ENCODE results near the gene DDX42. TPM values are rescaled to one million over a fixed set of nuclear protein-coding genes. Genes with fewer than 3 reads are reported as not detected.

The DDX42 gene
- total and polyA plus RNA-seq, 9 of the 15 experiments (the other 6 are each of a cell fraction or from before 2014, with no cell fraction given) = 16.5 to 149 (median 87.6) TPM

GRCh38 chr17:63841350-63842172, 67.6 kb downstream of the DDX42 start (continued):
- TF ChIP-seq DLX4 (CRISPR knock-in tag; IDR thresholded peaks at IDR 0.05) = no peak
- no peak for TF ChIP-seq PTRF (tag; IDR thresholded peaks at IDR 0.05)
- no peak; the same call in 1 of the 2 replicates for TF ChIP-seq ZNF592 (IDR thresholded peaks at IDR 0.05)
- TF ChIP-seq BCLAF1 (IDR thresholded peaks at IDR 0.05; ENCODE audit: borderline replicate concordance in 1 of 2, control insufficient read depth in 1 of 2, low read depth in 2 of 2, low read length in 1 of 2) = no peak
- no peak for TF ChIP-seq SRSF9 (IDR thresholded peaks at IDR 0.05; ENCODE audit: borderline replicate concordance, low read depth, low read length)
- TF ChIP-seq ID3 (CRISPR knock-in tag; IDR thresholded peaks at IDR 0.05) = no peak
- TF ChIP-seq ID3 (tag; IDR thresholded peaks at IDR 0.05) = no peak
- TF ChIP-seq BMI1 (IDR thresholded peaks at IDR 0.05; ENCODE audit: low read length) = no peak
- no peak for TF ChIP-seq RBBP5 (IDR thresholded peaks at IDR 0.05; ENCODE audit: borderline replicate concordance, insufficient read depth, low read length, poor library complexity, severe bottlenecking)
- no peak for TF ChIP-seq TCF15 (CRISPR knock-in tag; IDR thresholded peaks at IDR 0.05)
- no peak for TF ChIP-seq LARP7 (IDR thresholded peaks at IDR 0.05)
- no peak for TF ChIP-seq NUFIP1 (IDR thresholded peaks at IDR 0.05; ENCODE audit: partially characterized antibody)
- peak; percentile 30; the same call in 1 of the 2 replicates for TF ChIP-seq ZNF263 (CRISPR knock-in tag; IDR thresholded peaks at IDR 0.05; ENCODE audit: borderline replicate concordance)
- TF ChIP-seq GTF3C2 (IDR thresholded peaks at IDR 0.05; ENCODE audit: borderline replicate concordance, extremely low read depth, insufficient read length) = no peak
